GM19455 (cell line): ENCODE results near the gene GNGT1.
"Not testable (repeated sequence)": the region's sequence is repeated elsewhere in the genome, so short reads cannot be mapped to it uniquely, and the experiment has no call there.

Experiments used
- ATAC-seq: cut with Tn5 transposase; IDR thresholded peaks from one replicate; pipeline ENCODE4 v1.9.1; 2021; ENCODE audit not compliant: unreplicated experiment

Gene GNGT1

DNA sequence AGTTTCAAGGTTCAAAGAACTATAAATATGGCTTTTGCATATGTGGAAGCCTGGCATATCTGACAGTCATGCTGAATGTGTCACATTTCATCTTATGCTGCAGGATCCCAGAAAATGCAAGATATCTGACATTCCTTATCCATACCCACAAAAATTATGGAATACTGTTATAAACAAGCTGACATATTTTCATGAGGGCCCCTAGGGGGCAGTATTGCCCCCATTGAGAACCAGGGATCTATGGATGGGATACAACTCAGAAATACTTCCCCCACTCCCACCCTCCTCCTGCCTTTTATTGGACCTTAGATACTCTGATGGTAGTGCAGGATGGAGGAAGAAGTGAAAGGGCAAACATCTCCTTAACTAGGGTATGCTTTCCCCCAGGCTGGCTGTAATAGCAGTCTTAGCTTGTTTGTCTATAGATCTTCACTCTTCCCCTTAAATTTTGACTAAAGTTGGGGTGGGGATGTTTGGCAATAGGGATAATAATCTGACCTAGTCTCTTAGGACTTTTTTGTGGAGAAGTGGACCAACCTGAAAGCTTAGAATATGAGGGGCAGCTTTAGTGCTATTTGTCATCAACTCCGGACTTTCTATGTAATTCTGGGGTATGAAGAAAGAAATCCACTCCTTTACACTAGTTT is 3.5 kb upstream of the GNGT1 start:
- ATAC-seq = no peak

DNA sequence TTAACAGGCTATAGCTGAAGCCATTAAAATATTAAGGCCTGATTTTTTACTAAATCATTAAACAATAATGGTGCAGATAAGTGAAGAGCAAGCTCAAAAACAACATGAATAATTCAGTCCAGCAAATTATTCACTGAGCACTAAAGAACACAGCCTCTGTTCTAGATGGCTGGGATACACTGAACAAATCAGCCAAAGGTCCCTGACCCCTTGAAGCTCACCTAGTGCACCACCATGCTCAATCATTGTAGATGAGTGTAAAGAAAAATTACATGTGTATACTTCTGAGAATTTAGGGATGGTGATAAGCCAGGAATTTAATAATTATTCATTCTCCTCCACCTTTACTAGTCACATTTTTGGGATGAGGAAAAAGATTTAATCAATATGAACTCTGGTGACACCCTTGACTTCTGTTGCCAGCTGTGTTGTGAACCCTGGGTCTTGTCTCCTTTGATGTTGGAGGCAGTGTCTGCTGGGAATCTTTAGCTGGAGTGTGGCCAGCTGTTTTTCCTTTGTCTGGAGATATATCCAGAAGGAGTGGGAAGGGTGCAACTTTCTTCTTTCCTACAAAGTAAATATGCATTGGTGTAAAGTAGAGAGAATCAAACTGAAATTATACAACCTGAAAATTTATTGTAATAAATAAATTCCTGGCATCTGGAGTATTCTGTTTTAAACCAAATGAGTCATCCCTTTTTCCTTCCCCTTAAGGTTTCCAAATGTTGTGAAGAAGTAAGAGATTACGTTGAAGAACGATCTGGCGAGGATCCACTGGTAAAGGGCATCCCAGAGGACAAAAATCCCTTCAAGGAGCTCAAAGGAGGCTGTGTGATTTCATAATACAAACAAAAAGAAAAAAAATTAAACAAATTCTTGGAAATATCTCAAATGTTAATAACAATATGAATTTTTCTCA is 4.0 kb downstream of the GNGT1 start:
- ATAC-seq = no peak

DNA sequence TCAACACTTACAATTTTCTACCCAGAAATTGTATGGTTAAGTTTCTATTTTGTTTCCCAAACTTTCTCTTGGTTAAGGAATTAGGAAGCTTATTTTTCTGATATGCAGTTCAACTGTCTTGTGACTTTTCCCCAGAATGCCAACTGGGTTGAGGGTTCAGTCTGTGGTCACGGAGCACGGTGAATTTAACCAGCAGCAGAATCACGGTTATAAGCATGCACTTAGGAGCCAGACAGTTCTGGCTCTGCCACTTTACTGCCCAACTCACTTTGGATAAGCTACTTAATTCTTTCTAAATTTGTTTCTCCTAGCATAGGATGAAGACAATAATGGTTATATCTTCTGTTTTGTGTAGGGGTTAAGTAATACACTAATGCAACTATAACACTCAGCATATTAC is 4.9 kb downstream of the GNGT1 start:
- not testable (repeated sequence) for ATAC-seq

DNA sequence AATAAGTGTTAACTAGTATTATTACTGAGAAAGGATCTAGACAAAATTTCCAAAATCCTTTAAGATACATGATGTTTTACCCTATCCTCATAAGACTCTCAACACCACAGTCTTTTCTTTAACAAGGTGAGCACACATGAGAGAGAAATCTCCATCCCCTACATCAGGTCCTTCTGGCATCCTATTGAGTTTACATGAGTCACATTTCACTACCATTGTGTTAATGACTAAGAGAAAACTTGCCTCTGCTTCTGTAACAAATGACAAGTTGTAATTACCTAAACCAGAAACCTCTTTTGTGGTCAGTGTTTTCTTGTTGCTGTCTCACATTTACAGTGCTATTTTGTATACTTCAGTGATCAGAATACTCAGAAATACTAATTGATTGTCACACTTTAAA is 5.3 kb downstream of the GNGT1 start:
- not testable (repeated sequence) for ATAC-seq

DNA sequence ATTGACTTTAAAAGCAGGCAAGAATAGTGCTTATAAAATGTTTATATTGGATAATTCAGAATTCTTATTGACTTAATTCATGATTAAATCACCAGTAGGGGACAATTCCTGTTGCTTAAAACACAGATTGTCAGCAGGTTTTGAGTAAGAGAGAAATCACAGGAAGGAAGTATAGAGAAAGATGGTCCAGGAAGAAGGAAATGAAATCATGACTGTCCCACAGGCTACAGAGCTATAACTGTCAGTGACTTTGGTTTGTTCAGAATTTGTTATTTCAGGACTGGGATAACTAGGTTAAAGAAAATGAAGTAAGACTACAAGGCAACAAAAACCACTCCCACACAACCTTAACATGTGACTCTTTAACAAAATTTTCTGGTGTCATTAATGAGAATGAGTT is 6.8 kb downstream of the GNGT1 start:
- ATAC-seq = no peak

DNA sequence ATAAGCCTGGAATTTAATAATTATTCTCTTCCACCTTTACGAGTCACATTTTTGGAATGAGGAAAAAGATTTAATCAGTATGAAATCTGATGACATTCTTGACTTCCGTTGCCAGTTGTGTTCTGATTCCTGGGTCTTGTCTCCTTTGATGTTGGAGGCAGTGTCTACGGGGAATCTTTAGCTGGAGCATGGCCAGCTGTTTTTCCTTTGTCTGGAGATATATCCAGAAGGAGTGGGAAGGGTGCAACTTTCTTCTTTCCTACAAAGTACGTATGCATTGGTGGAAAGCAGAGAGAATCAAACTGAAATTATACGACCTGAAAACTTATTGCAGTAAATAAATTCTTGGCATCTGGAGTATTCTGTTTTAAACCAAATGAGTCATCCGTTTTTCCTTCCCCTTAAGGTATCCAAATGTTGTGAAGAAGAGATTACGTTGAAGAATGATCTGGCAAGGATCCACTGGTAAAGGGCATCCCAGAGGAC is 8.3 kb downstream of the GNGT1 start:
- ATAC-seq = no peak

DNA sequence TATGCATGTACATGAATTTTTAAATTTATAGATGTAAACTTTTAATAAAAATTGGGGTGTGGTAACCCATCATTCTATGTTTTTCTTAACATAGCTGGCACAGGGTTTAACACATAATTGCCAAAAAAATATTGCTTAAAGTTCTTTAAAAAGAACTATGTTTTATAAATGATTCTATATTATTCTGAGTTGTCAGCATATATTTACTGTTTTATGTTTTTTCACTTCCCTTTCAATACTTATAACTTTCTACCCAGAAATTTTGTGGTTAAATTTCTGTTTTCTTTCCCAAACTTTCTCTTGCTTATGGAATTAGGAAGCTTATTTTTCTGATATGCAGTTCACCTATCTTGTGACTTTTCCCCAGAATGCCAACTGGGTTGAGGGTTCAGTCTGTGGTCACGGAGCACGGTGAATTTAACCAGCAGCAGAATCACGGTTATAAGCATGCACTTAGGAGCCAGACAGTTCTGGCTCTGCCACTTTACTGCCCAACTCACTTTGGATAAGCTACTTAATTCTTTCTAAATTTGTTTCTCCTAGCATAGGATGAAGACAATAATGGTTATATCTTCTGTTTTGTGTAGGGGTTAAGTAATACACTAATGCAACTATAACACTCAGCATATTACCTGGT is 9.0 kb downstream of the GNGT1 start:
- ATAC-seq = not testable (repeated sequence)

DNA sequence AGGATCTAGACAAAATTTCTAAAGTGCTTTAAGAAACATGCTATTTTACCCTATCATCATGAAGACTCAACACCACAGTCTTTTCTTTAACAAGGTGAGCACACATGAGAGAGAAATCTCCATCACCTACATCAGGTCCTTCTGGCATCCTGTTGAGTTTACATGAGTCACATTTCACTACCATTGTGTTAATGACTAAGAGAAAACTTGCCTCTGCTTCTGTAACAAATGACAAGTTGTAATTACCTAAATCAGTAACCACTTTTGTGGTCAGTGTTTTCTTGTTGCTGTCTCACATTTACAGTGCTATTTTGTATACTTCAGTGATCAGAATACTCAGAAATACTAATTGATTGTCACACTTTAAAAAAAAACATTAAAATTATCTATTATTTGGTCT is 9.5 kb downstream of the GNGT1 start:
- ATAC-seq = not testable (repeated sequence)

DNA sequence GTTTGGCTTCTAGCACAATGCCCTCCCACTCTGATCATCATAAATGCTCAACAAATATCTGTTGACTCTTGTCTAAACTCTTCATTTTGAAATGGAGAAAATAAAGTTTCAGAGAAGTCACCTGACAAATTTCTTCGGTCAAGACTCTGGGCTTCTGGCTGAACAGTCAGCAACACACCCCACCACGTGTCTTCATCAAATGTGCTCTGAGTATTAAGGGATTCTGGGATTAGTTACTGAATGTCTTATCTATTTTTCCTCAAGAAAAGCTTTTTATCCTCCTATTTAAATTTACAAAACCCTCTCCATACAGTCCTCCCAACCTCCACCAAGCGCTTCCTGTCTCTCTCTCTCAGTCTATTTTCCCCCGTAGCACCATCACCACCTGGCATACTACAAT is 9.9 kb downstream of the GNGT1 start:
- ATAC-seq = not testable (repeated sequence)

DNA sequence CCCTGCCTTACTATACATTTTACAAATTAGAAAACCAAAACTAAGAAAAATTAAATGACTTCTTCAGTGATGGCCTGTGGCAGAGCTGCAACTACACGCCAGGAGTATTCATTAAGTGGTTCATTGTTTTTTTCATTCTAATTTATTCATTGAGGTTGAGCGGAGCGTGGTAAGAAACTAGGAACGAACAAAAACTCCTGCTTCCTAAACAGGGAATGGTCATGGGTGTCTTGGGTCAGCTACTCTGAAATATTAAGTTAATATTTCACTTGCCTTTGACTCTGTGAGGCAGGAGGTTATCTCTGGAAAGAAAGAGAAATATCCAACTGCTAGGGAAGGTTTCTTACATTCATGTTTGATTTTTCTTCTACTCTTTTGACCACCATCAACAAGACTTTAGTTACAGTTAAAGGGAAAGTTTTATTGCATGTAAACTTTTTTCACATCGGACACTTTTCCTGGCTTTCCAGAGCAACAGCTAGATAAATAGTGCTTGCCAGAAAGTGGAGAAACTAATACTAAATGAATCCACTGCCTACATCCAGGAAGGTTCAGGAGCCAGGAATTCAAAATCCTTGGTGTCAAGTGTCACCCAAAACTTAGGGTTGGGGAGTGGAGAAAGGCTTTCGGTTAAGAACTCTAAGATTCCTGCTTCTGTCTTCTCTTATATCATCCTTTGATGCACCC is 14.3 kb downstream of the GNGT1 start:
- ATAC-seq = no peak

DNA sequence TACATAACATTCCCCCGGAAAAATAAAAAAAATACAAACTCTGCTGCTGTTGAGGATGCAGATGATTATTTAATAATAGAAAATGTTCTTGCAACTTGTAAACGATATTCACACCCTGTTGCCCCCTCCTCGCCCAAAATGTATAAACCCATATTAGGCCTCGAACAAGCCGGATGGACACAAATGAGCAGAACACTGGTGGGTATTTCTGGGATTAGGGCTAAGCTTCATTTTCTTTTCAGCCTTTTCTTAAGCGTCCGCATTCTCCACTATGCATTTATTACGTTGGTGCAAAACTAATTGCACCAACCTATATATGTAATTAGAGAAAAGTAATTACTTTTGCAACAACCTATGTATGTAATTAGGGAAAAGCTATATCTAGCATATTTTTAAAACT is 14.8 kb downstream of the GNGT1 start:
- ATAC-seq = no peak

DNA sequence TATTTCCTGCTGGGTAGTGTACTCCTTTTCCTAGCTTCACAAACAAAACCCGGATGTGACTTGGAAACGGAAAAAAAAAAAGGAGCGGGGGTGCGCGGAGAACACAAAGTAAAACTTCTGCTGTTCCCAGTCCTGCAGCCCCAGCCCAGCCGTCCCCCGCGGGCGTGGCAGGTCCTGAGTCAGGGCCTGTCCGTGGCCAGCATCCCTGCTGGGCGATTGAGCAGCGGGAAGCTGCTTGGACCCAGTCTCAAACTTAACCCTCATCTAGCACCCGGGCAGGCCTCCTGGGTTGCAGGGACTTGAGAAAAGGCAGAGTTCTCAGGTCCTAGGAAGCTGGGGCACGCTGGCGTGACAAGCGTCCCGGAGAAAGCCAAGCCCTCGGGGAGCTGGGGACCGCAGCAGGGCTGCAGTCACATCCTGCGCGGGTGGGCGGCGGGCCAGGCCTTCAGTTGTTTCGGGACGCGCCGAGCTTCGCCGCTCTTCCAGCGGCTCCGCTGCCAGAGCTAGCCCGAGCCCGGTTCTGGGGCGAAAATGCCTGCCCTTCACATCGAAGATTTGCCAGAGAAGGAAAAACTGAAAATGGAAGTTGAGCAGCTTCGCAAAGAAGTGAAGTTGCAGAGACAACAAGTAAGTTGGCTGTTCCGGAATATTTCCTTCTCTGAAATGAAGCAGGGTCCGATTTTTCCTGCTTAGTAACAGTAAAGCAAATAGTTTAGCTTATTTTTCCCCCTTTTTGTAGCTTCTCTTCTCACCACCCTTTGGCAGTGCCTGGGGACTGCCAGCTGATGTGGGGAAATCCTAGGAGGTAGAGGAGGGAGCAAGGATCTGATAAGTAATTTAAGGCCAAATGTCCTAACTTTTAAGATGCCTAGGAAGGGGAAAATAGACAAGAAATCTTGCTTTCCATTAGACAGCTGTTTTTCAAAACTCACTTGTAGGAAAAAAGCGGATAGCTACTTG is 15.5 kb downstream of the GNGT1 start, which contains the start of gene GNG11:
Gene GNG11 (plus strand): TSS at position 129 of the 960 bp plus-strand sequence. CDS start 403 bp downstream, at position 532.
- ATAC-seq = peak; percentile 85

DNA sequence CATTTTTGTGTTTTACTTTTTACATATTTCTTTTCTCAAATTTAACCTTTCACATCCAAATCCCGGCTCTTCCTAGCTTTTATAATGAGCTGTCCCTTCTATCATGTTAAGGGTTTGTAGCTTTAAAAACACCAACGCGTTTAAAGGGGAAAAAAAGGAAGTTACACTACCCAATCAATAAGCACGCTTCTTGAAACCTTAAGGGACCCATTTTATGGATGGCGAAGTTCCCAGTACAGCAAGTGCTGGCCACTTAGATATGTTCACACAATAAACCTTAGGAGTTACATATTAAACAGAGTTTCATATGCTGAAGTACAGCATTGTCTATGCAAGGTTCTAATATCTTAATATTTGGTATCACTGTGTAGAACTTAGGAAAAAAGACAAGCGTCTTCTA is 16.9 kb downstream of the GNGT1 start:
- no peak for ATAC-seq

DNA sequence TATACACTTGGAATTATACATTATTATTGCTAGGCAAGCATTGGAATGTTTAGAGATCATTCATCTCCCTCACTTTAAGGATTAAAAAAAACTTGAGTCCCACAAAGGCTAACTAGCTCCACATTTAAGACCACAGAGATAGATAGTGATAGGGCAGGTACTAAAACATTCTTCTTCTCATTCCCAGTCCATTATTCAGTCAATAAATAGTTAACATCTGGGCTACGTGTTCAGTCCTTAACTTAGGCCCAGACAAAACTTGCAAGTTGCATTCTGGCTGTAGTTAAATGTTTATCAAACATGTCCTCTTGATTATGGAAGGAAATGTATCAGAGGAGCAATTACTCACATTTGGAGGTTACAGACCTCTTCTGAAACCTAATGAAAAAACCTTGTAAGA is 17.6 kb downstream of the GNGT1 start:
- no peak for ATAC-seq

DNA sequence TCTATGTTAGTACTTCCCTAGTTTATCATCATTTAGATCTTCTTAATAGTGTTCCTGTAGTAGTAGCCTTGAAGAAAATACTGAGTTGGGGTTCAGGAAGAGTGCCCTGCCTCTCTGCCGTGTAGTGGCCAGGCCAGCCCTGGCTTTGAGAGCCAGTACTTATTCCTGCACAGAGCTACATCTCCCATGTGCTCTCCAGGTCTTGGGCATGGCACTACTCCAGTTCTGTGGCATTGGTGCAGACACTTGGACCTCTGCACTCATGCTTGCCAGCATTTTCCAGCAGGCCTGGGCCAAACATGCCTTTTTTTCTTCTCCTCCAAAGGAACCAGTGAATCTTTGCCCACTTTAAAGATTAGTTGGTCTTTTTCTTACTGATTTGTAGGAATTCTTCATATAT is 20.4 kb downstream of the GNGT1 start:
- ATAC-seq = no peak

DNA sequence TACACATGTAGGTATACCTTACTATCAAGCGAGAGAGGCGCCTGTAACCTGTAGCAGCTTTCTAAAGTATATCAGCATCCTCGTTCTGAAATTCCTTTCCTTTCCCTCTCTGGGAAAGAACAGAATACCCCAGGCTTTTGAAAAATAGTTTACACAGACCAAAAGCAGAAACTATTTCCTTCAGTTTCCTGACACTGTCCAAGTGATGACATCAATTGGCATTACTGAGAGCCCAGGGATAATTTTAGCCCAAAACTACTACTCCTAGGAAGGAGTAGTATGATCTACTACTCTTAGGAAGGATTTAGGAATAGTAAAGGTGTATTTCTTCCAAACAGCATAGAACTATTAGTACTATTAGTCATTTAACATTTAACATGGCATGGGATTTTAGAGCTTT is 21.2 kb downstream of the GNGT1 start:
- no peak for ATAC-seq

DNA sequence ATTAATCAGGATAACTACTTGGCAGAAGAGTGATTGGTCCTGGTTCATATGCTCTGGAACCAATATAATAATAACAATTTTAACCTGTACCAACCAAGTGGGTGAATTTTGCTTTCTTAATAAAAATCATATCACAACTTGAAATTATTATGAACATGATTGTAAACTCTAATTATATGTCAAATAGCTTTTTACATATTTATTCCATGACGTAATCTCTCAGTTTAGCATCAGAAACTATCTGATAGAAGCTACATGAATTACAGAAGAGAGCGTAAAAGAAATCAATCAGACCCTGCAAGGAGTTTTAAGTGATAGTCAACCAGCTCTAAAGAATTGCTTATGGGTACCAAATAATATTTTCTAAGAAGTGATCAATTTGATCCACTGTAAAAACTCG is 25.3 kb downstream of the GNGT1 start:
- no peak for ATAC-seq

DNA sequence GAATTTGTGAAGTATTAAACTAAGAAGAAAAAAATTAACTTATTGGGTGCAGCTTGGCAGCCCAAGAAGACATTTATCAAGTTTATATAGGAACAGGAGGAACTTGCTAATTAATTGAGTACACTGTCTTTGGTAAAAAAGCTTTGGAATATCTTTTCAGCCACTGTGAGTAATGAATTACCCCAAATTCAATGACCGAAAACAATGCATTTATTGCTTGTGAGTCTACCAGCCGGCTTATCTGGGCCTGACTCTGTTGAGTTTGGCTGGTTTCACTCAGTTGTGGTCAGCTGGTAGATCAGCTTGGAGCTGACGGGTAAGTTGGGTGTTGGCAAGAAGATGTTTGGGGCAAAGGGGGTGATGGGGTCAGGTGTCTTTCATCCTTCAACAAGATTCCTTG is 26.8 kb downstream of the GNGT1 start:
- ATAC-seq = no peak

DNA sequence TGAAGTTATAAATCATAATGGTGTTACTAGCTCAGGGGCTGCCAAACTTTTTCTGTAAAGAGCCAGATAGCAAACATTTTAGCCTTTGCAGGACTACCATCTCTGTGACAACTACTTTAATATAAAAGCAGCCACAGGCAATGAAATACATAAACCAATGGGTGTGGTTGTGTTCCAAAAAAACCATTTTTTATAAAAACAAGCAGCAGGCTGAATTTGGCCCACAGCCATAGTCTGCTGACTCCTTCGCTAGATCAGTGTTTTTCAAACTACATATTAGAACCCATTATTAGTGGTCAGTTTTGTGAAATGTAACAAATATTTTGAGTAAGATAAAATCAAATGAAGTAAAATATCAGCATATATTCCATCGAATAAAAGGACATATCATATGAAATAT is 28.7 kb downstream of the GNGT1 start:
- no peak for ATAC-seq

DNA sequence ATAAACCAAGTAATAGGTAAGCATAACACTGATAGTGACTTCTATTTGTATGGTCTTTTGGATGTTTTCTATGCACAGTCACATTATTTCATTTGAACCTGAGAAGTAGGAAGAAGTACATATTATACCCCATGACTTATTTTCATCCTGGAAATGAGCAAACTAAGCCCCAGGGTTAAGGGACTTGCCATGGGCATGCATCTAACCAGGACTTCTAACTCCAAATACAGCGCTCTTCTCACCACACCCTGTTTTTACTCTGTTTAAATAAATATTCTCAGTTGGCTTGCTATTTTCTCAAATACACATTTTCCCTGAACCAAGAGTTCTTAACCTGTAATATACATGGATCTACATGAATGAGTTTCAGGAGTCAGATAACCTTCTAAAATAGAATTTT is 31.5 kb downstream of the GNGT1 start:
- ATAC-seq = no peak
